ENCODE measurements around the gene STON2.
"Not testable (repeated sequence)": the region's sequence is repeated elsewhere in the genome, so short reads cannot be mapped to it uniquely, and the experiment has no call there.

The STON2 gene

GRCh38 chr14:81382517-81383225 is 17.5 kb downstream of the STON2 start:
- DNase-seq: no peak

- not testable (repeated sequence) for DNase-seq
Observed at GRCh38 chr14:81380009-81380408, 20.1 kb downstream of the STON2 start.

GRCh38 chr14:81371802-81372201 is 28.3 kb downstream of the STON2 start:
- DNase-seq: no peak

GRCh38 chr14:81367563-81367962 is 32.6 kb downstream of the STON2 start:
- DNase-seq: no peak

- DNase-seq: no peak
Observed at GRCh38 chr14:81366884-81367283, 33.2 kb downstream of the STON2 start.

GRCh38 chr14:81366214-81366613 is 33.9 kb downstream of the STON2 start:
- no peak for DNase-seq

- DNase-seq: no peak
Observed at GRCh38 chr14:81363746-81364378, 36.3 kb downstream of the STON2 start.

GRCh38 chr14:81353691-81354323 is 46.3 kb downstream of the STON2 start:
- no peak for DNase-seq

- DNase-seq: no peak
Observed at GRCh38 chr14:81352413-81352812, 47.7 kb downstream of the STON2 start.

- DNase-seq: no peak
Observed at GRCh38 chr14:81351205-81351604, 48.9 kb downstream of the STON2 start.

- DNase-seq: no peak
Observed at GRCh38 chr14:81350344-81351130, 49.6 kb downstream of the STON2 start.

GRCh38 chr14:81348061-81348460 is 52.1 kb downstream of the STON2 start:
- DNase-seq: no peak

- DNase-seq: no peak
Observed at GRCh38 chr14:81345781-81346180, 54.3 kb downstream of the STON2 start.

GRCh38 chr14:81344481-81345160 is 55.5 kb downstream of the STON2 start:
- no peak for DNase-seq

GRCh38 chr14:81343701-81344100 is 56.4 kb downstream of the STON2 start:
- no peak for DNase-seq

- no peak for DNase-seq
Observed at GRCh38 chr14:81342850-81343580, 57.1 kb downstream of the STON2 start.

GRCh38 chr14:81341781-81342180 is 58.3 kb downstream of the STON2 start:
- no peak for DNase-seq

GRCh38 chr14:81341370-81341769 is 58.8 kb downstream of the STON2 start:
- no peak for DNase-seq

- no peak for DNase-seq
Observed at GRCh38 chr14:81340201-81340600, 59.9 kb downstream of the STON2 start.

- DNase-seq: no peak
Observed at GRCh38 chr14:81337073-81337472, 63.1 kb downstream of the STON2 start.

GRCh38 chr14:81336009-81336408 is 64.1 kb downstream of the STON2 start:
- no peak for DNase-seq

- no peak for DNase-seq
Observed at GRCh38 chr14:81332725-81333124, 67.4 kb downstream of the STON2 start.
